Measurements from ENCODE around the gene KHNYN.
"Not testable (repeated sequence)": the region's sequence is repeated elsewhere in the genome, so short reads cannot be mapped to it uniquely, and the experiment has no call there.

Gene KHNYN

GRCh38 chr14:24429395-24430142 lies at the start of gene KHNYN, which contains the start of gene CBLN3:
Gene KHNYN (plus strand): TSS chr14:24429954. CDS start chr14:24430731, 777 bp downstream.
Gene CBLN3 (minus strand): TSS chr14:24429668. CDS start chr14:24429054, 614 bp downstream.
- DNase-seq = peak; percentile 83

DNA sequence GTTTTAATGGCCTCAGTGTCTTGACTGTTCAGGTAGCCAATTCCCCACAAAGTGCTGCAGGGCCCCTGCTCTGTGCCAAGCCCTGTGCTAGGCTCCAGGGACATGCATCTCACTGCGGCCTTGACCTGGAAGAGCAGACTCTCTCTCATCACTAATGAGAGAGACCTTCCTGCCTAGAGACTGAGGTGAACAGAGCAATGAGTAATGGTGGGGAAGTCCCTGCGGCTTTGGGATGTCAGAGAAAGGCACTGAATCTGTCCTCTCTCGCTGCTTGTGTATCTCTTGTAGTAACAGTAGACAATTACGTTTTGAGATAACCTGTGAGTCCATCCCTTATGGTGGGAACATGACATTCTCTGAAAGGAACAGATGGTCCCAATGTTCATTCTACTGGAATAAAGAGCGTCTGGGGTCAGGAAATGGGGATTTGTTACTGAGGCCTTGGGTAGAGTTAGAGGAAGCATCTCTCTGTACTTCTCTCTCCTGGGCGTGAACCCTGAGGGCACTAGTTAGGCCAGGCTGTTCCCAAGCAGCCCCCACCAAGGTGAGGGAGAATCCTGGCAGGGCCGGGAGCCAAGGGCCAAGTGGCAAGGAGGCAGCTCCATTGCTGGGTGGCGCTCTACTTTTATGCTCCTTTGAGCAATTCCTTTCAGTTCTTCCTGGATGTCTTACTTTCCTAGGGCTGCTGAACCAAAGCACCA lies 48.2 kb upstream of the KHNYN start:
- no peak for DNase-seq

DNA sequence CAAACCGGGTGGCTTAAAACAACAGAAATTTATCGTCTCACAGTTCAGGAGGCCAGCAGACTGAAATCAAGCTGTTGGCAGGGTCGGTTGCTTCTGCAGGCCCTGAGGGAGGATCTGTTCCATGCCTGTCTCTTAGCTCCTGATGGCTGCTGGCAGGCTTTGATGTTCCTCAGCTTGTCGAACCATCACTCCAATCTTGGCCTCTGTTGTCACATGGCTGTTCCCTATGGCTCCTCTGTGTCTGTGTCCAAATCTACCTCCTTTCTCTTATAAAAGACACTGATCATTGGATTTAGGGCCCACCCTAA lies 47.7 kb upstream of the KHNYN start:
- DNase-seq = no peak

- DNase-seq = no peak
These were observed 45.6 kb upstream of the KHNYN start for GRCh38 chr14:24384169-24384568.

GRCh38 chr14:24385524-24385923 lies 44.2 kb upstream of the KHNYN start:
- DNase-seq = no peak

GRCh38 chr14:24387009-24387345 lies 42.8 kb upstream of the KHNYN start:
- no peak for DNase-seq

DNA sequence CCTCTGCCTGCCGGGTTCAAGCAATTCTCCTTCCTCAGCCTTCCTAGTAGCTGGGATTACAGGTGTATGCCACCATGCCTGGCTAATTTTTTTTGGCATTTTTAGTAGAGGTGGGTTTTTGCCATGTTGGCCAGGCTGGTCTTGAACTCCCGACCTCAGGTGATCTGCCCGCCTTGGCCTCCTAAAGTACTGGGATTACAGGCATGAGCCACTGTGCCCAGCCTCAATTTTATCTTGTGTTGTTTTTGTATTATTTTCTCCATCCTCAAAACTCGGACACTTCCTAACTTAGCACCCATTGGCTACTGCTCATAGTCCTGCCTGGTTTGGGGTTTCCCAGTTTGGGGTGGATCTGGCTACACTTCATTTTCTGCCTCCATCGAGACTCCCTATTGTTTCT lies 42.2 kb upstream of the KHNYN start:
- DNase-seq = not testable (repeated sequence)

DNA sequence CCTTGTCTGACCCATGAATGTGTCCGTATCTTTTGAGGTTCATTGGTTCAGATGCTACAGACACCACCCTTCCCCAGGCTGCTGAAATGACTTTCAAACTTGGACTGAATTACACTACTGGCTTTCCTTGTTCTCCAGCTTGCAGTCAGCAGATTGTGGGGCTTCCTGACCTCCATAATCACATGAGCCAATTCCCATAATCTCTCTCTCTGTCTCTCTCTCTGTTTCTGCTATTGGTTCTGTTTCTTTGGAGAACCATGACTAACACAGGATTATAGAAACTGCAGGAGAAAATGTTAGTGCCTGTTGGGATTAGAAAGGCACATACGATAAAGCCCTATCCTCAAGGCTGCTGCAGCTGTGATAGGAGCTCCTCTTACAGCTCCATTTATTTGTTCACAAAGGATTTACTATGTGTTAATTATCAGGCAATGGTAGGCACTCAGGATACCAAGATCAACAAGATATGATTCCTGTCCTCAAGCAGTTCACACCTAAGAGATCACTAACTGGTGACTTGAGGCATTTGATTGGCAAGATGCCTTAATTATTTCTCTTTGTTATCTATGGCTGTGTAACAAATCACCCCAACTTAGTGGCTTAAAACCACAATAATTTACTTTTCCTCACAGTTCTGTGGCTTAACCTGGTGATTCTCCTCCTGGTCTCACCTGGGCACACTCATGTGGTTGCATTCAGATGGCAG lies 41.1 kb upstream of the KHNYN start:
- no peak for DNase-seq

DNA sequence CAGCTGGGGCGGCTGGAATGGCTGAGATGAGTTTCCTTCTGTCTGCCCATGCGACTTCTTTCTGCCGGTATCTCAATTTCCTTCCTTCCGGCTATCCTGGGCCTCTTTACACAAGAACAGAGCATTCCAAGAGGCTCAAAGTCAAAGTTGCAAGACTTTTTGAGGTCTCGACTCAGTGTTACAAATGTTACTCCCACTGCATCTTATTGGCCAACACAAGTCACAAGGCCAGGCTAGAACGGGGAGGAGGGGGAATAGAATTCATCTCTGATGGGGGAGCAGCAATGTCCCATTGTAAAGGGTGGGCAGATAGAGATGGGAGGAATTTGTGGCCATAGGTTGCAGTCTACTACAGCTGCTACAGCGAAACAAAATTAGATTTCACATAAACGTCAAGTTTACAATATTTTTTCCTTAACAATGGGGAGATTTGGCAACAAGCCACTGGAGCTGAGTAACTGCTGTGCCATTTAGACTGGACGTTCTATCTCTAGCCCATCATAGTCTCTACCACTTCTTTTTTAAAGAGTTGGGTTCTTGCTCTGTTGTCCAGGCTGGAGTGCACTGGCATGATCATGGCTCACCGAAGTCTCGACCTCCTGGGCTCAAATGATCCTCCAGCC lies 40.4 kb upstream of the KHNYN start:
- DNase-seq = no peak

GRCh38 chr14:24390701-24391468 lies 38.9 kb upstream of the KHNYN start:
- DNase-seq = peak; percentile 84

DNA sequence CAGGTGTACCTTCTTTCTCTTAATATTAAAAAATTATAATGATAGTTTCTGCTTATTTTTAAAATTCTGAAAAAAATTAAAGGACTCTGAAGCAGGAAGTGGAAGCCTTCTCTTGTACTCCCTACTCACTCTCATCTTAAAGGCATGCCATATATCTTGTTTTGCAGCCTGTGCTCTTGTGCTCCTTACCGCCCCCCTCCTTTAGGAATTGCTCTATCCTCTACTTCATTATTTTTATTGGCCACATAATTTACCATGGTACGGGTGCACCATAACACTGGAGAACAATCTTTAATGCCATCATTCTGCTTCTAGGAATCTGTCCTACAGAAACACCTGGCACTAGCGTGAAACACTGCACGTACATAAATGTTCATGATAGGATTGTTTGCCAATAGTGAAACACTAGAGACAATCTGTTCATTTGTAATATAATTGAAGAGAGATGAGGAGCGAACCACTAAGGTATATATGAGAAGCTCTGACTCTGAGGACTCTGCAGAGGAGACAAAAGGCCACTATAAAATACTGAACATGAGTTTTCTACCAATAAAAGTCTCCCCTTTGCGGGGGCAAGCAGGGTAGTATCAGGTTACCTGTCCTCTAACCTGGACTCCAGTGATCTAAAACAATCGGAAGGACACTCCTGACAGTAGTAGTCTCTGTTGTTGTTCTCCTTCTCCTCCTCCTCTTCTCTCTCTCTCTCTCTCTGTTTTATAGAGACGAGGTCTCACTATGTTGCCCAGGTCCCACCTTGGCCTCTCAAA lies 37.2 kb upstream of the KHNYN start:
- no peak for DNase-seq

GRCh38 chr14:24394275-24394674 lies 35.5 kb upstream of the KHNYN start:
- DNase-seq = no peak

- peak; percentile 27 for DNase-seq
These were observed 33.9 kb upstream of the KHNYN start for GRCh38 chr14:24395609-24396582.

- peak; percentile 7 for DNase-seq
These were observed 32.0 kb upstream of the KHNYN start for GRCh38 chr14:24397639-24398292.

DNA sequence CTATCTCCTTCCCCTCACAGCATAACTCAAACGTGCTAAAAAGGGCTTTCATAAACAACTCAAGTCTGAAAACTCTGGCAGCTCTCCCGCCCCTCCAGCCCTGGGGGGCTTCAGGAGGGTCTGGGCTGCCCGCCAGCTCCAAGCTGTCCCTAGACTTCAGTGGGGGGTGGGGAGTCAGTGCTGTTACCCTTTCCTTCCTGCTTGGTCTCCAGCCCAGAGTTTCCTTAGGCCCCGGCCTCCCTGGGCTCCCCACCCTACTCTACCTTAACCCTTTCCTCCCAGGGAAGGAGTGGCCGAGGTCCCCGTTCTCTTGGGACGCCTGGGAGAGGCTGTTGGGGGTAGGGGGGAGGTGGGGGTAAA lies 31.5 kb upstream of the KHNYN start:
- no peak for DNase-seq

GRCh38 chr14:24398653-24399446 lies 30.9 kb upstream of the KHNYN start, which contains the start of gene NYNRIN:
Gene NYNRIN (plus strand): TSS chr14:24399003. CDS start chr14:24399247, 244 bp downstream.
- peak; percentile 28 for DNase-seq

DNA sequence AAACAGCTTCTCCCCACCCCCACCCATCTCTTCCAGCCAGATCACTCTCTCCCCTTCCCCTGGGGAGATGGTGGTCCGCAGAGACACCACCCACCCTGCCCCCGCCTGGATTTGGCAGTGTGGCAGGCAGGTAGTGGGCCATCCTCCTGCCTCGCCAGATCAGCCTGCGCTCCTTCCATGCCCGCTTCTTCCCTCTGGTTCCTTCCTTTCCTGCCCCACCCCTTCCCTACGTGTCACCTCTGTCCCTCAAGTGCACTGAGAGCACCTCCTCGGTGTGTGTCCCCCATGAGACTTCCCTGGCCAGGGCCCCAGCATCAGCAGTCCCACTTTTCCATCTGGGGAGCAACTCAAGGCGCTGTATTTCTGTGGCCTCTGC lies 30.3 kb upstream of the KHNYN start:
- DNase-seq = no peak

DNA sequence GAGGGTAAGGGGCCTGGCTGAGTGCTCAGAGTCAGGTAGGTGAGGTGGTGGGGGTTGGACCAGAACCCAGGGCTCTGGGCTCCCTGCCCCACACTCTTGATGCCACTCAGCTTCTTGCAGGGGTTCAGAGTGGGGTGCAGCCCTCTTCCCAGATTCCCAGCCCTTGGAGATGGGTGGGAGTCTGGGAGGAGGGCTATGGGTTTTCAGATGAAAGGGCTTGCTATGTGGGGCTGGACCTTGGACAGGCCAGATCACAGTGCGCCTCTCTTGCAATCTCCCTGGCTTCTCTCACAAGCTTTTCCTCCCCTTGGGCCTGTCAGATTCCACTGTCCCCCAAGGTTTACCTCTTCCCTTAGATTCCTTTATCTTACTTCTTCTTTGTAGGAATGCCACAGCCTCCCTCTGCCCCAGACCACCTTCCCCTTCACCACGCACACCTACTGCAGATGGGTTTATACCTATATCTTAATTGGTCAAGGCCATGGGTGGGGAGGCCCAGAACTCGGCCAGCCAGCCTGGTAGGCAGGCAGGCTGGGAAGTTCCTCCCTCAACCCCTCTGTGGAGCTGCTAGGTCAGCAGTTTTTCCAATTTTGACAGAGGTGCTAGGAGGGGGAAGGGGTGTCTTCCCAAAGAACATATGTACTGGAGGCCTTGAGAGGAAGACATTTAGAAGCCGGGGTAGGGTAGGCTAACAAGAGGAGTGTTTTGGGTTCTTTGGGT lies 29.6 kb upstream of the KHNYN start:
- DNase-seq = no peak

All from KG1 (cell line).